A549 (cell line): ENCODE results near the gene SLC9A3.

Experiments
- CTCF ChIP-seq: fragments of >200 bp; sonication (Bioruptor Twin); formaldehyde crosslinking; IDR thresholded peaks from 3 replicates; pipeline ENCODE4 v1.5.1; 2016
- FOSB ChIP-seq: fragments of 250-450 bp; sonication (Bioruptor Pico); IDR thresholded peaks from 2 replicates; pipeline ENCODE4 v1.5.0; 2020; ENCODE audit warnings: mild to moderate bottlenecking, moderate library complexity
- JUNB ChIP-seq: fragments of >200 bp; sonication (Bioruptor Twin); formaldehyde crosslinking; IDR thresholded peaks from 2 replicates; pipeline ENCODE4 v1.6.1; 2016
- KDM1A ChIP-seq: fragments of 200-600 bp; sonication (generic); IDR thresholded peaks from 2 replicates; pipeline ENCODE4 v1.6.1; 2016; ENCODE audit warnings: low read depth, mild to moderate bottlenecking
- MAX ChIP-seq: IDR thresholded peaks from 2 replicates; pipeline ENCODE4 v1.6.1; 2012
- PBX3 ChIP-seq: IDR thresholded peaks from 2 replicates; pipeline ENCODE4 v1.6.1; 2012
- RAD21 ChIP-seq, 2 experiments: fragments of >200 bp in 1 of 2; sonication (Bioruptor Twin) in 1 of 2; formaldehyde crosslinking in 1 of 2; IDR thresholded peaks in 1 of 2; conservative IDR thresholded peaks in 1 of 2; 2 replicates in 1 of 2; 3 replicates in 1 of 2; pipeline ENCODE4 v1.6.1; 2012 to 2018; ENCODE audit warnings: inconsistent platforms in 1 of 2
- SREBF2 ChIP-seq: fragments of 450-650 bp; IDR thresholded peaks from 2 replicates; pipeline ENCODE4 v1.6.1; 2014; ENCODE audit warnings: mild to moderate bottlenecking, moderate library complexity
- TFCP2L1 ChIP-seq: fragments of 250-450 bp; sonication (Bioruptor Pico); IDR thresholded peaks from 2 replicates; pipeline ENCODE4 v1.5.0; 2021; ENCODE audit warnings: mild to moderate bottlenecking
- USF2 ChIP-seq: fragments of 450-650 bp; IDR thresholded peaks from 2 replicates; pipeline ENCODE4 v1.6.1; 2014; ENCODE audit warnings: antibody characterized with exemption

GRCh38 chr5:555058-555623 is 30.9 kb upstream of the SLC9A3 start:
- TF ChIP-seq CTCF (no peak), RAD21 (conservative IDR thresholded peaks at IDR 0.05 in 1 of 2, IDR thresholded peaks at IDR 0.05 in 1 of 2) (no peak), MAX (no peak), USF2 (no peak), TFCP2L1 (CRISPR knock-in tag) (no peak), KDM1A (no peak), FOSB (CRISPR knock-in tag) (no peak), PBX3 (no peak), JUNB (no peak), SREBF2 (no peak)
